Trophoblast cell (in vitro differentiated cells and primary cell): ENCODE results near the gene GID8.

Experiments used
- DNase-seq, 2 donors: peaks; one replicate each; pipeline ENCODE4 v3.0.0-alpha.2; 2016
- H2AFZ ChIP-seq: 2 replicates; pipeline ENCODE4 v1.6.1; 2013; ENCODE audit warnings: low read length, moderate library complexity, mild to moderate bottlenecking; ENCODE audit not compliant: insufficient read depth, poor library complexity
- H2AK5ac ChIP-seq: 2 replicates; pipeline ENCODE4 v1.6.1; 2013; ENCODE audit warnings: mild to moderate bottlenecking, low read length
- H2BK120ac ChIP-seq: 2 replicates; pipeline ENCODE4 v1.6.1; 2013; ENCODE audit warnings: low read length, mild to moderate bottlenecking, moderate library complexity; ENCODE audit not compliant: insufficient read depth, poor library complexity
- H2BK12ac ChIP-seq: 2 replicates; pipeline ENCODE4 v1.6.1; 2013; ENCODE audit warnings: mild to moderate bottlenecking, low read length, moderate library complexity
- H2BK5ac ChIP-seq: 2 replicates; pipeline ENCODE4 v1.6.1; 2013; ENCODE audit warnings: low read length, low read depth, moderate library complexity, mild to moderate bottlenecking; ENCODE audit not compliant: poor library complexity
- H3K14ac ChIP-seq: 2 replicates; pipeline ENCODE4 v1.6.1; 2013; ENCODE audit warnings: mild to moderate bottlenecking, low read length
- H3K18ac ChIP-seq: 2 replicates; pipeline ENCODE4 v1.6.1; 2013; ENCODE audit warnings: mild to moderate bottlenecking, low read length
- H3K23ac ChIP-seq: 2 replicates; pipeline ENCODE4 v1.6.1; 2013; ENCODE audit warnings: low read length
- H3K27ac ChIP-seq: 2 replicates; pipeline ENCODE4 v1.5.1; 2013; ENCODE audit warnings: low read depth, mild to moderate bottlenecking, inconsistent platforms, low read length, moderate library complexity
- H3K27me3 ChIP-seq: 2 replicates; pipeline ENCODE4 v1.6.1; 2013; ENCODE audit warnings: inconsistent platforms, mild to moderate bottlenecking, low read length, moderate library complexity; ENCODE audit not compliant: insufficient read depth
- H3K36me3 ChIP-seq, 2 experiments: 1 replicate in 1 of 2; 2 replicates in 1 of 2; pipeline ENCODE4 v1.6.1; 2013; ENCODE audit warnings: low read length in 2 of 2, mild to moderate bottlenecking in 2 of 2, moderate library complexity in 1 of 2; ENCODE audit not compliant: insufficient read depth in 2 of 2, control insufficient read depth in 1 of 2
- H3K4ac ChIP-seq: 2 replicates; pipeline ENCODE4 v1.6.1; 2013; ENCODE audit warnings: low read depth, mild to moderate bottlenecking, low read length, moderate library complexity
- H3K4me1 ChIP-seq, 2 experiments: 1 replicate in 1 of 2; 2 replicates in 1 of 2; pipeline ENCODE4 v1.6.1; 2013; ENCODE audit warnings: low read length in 2 of 2, mild to moderate bottlenecking in 2 of 2, moderate library complexity in 1 of 2; ENCODE audit not compliant: insufficient read depth in 2 of 2, control insufficient read depth in 1 of 2
- H3K4me2 ChIP-seq: 2 replicates; pipeline ENCODE4 v1.6.1; 2013; ENCODE audit warnings: inconsistent platforms, mild to moderate bottlenecking, low read length, moderate library complexity
- H3K4me3 ChIP-seq: 2 replicates; pipeline ENCODE4 v1.5.1; 2013; ENCODE audit warnings: mild to moderate bottlenecking, low read depth, low read length, inconsistent platforms
- H3K79me1 ChIP-seq: one replicate; pipeline ENCODE4 v1.6.1; 2013; ENCODE audit warnings: low read length
- H3K79me2 ChIP-seq: 2 replicates; pipeline ENCODE4 v1.6.1; 2013; ENCODE audit warnings: low read length, mild to moderate bottlenecking; ENCODE audit not compliant: control insufficient read depth, insufficient read depth, poor library complexity
- H3K9ac ChIP-seq: 2 replicates; pipeline ENCODE4 v1.6.1; 2013; ENCODE audit warnings: mild to moderate bottlenecking, low read length
- H3K9me3 ChIP-seq: 2 replicates; pipeline ENCODE4 v1.6.1; 2013; ENCODE audit warnings: low read depth, mild to moderate bottlenecking, control low read depth, inconsistent platforms, low read length; ENCODE audit not compliant: insufficient read depth
- H4K12ac ChIP-seq: 2 replicates; pipeline ENCODE4 v1.6.1; 2013; ENCODE audit warnings: low read depth, mild to moderate bottlenecking, low read length, moderate library complexity
- H4K8ac ChIP-seq: 2 replicates; pipeline ENCODE4 v1.6.1; 2013; ENCODE audit warnings: low read depth, mild to moderate bottlenecking, low read length, moderate library complexity
- H4K91ac ChIP-seq: one replicate; pipeline ENCODE4 v1.6.1; 2013; ENCODE audit warnings: low read depth, mild to moderate bottlenecking, low read length, moderate library complexity
- WGBS: extraction: QIAGEN DNeasy Blood & Tissue Kit; methylation state at CpG from one replicate; pipeline ENCODE4 v1.1.7; 2013; ENCODE audit warnings: missing lambda C conversion rate; ENCODE audit not compliant: insufficient read length, insufficient coverage; ENCODE audit errors: extremely low coverage; 5-methylcytosine and 5-hydroxymethylcytosine counted together

Gene GID8

GRCh38 chr20:62953839-62954703 lies 16.1 kb downstream of the GID8 start:
- no peak overlapping the region for H3K4me3 ChIP-seq
- no peak overlapping the region for H4K91ac ChIP-seq
- H3K4me1 ChIP-seq: peaks cover 13 to 18% of the 10 kb centered on the region in 2 experiments
- no peak overlapping the region for H2BK120ac ChIP-seq
- H3K9me3 ChIP-seq: peaks cover 4% of the 10 kb centered on the region
- H4K12ac ChIP-seq: no peak overlapping the region
- H2BK5ac ChIP-seq: no peak overlapping the region
- H3K14ac ChIP-seq: no peak overlapping the region
- H2BK12ac ChIP-seq: no peak overlapping the region
- peaks cover 15 to 21% of the 10 kb centered on the region in 2 experiments for H3K36me3 ChIP-seq
- WGBS: no CpG with 5 or more reads among the region's 32 CpGs
- no peak overlapping the region for H3K23ac ChIP-seq
- H3K18ac ChIP-seq: no peak overlapping the region
- H3K4me2 ChIP-seq: peak overlapping the region; percentile 38
- DNase-seq: peak in 1 of 2 donors; percentile 21
- no peak overlapping the region for H4K8ac ChIP-seq
- H2AFZ ChIP-seq: peak overlapping the region; percentile 10
- H3K4ac ChIP-seq: no peak overlapping the region
- H3K9ac ChIP-seq: no peak overlapping the region
- H3K79me2 ChIP-seq: no peaks in the 10 kb centered on the region
- H3K79me1 ChIP-seq: no peaks in the 10 kb centered on the region
- no peaks in the 10 kb centered on the region for H3K27me3 ChIP-seq
- no peak overlapping the region for H2AK5ac ChIP-seq
- no peak overlapping the region for H3K27ac ChIP-seq

GRCh38 chr20:62955519-62956386 lies 17.8 kb downstream of the GID8 start:
- Histone ChIP-seq H3K14ac (no peak overlapping the region), H2BK120ac (no peak overlapping the region), H3K4me1 (peaks cover 13 to 18% of the 10 kb centered on the region in 2 experiments), H3K4ac (no peak overlapping the region), H3K9ac (no peak overlapping the region), H3K36me3 (peaks cover 5 to 6% of the 10 kb centered on the region in 2 experiments), H4K91ac (no peak overlapping the region), H3K18ac (no peak overlapping the region), H3K79me1 (no peaks in the 10 kb centered on the region), H2AFZ (no peak overlapping the region), H3K4me3 (no peak overlapping the region), H3K27ac (no peak overlapping the region), H3K79me2 (no peaks in the 10 kb centered on the region), H3K4me2 (no peak overlapping the region), H4K12ac (no peak overlapping the region), H3K23ac (no peak overlapping the region), H3K9me3 (peaks cover 3% of the 10 kb centered on the region), H2BK12ac (no peak overlapping the region), H3K27me3 (no peaks in the 10 kb centered on the region), H2AK5ac (no peak overlapping the region), H4K8ac (no peak overlapping the region), H2BK5ac (no peak overlapping the region)
- DNase-seq: peak; percentile 75 to 91
- no CpG with 5 or more reads among the region's 23 CpGs for WGBS

- no peak for DNase-seq
- Histone ChIP-seq H3K9me3 (peaks cover 3% of the 10 kb centered on the region), H2BK120ac (no peak overlapping the region), H3K4me1 (peaks cover 13 to 18% of the 10 kb centered on the region in 2 experiments), H3K4ac (no peak overlapping the region), H3K14ac (no peak overlapping the region), H3K27ac (no peak overlapping the region), H3K36me3 (peaks cover 0 to 2% of the 10 kb centered on the region in 2 experiments), H2AK5ac (no peak overlapping the region), H3K79me2 (no peaks in the 10 kb centered on the region), H3K18ac (no peak overlapping the region), H3K23ac (no peak overlapping the region), H3K9ac (no peak overlapping the region), H3K79me1 (no peaks in the 10 kb centered on the region), H3K4me2 (no peak overlapping the region), H3K27me3 (no peaks in the 10 kb centered on the region), H3K4me3 (no peak overlapping the region), H2AFZ (no peak overlapping the region), H2BK5ac (no peak overlapping the region), H4K91ac (no peak overlapping the region), H2BK12ac (no peak overlapping the region), H4K12ac (no peak overlapping the region), H4K8ac (no peak overlapping the region)
- no CpG with 5 or more reads among the region's 25 CpGs for whole genome bisulfite sequencing
Observed at GRCh38 chr20:62956387-62957135, 18.6 kb downstream of the GID8 start.
